ENCODE data around the gene CEBPB.

GRCh38 chr20:50210066-50210619 is 19.5 kb downstream of the CEBPB start:
- TF ChIP-seq CTCF (IDR thresholded peaks at IDR 0.05), result no peak
- no peak for TF ChIP-seq POLR2A (IDR thresholded peaks at IDR 0.05; ENCODE audit: low read depth)
- TF ChIP-seq POLR2AphosphoS5 (IDR thresholded peaks at IDR 0.05), result no peak
- TF ChIP-seq EP300 (IDR thresholded peaks at IDR 0.05), result no peak

Data from esophagus muscularis mucosa (tissue), 4 donors.